K562 (cell line): ENCODE results near the gene ZNF740.

Experiments
- CTCF ChIP-seq, 3 experiments: IDR thresholded peaks in 2 of 3; conservative IDR thresholded peaks in 1 of 3; 2 replicates each; pipeline ENCODE4 v1.5.1; 2011 to 2012; ENCODE audit warnings: low read length in 3 of 3, mild to moderate bottlenecking in 3 of 3, control low read depth in 2 of 3, improper control_type of control experiment in 1 of 3, inconsistent platforms in 1 of 3, low read depth in 1 of 3, mixed read lengths in 1 of 3, moderate library complexity in 1 of 3; ENCODE audit not compliant: insufficient read depth in 2 of 3
- TSC22D4 ChIP-seq: fragments of 450-650 bp; IDR thresholded peaks from 2 replicates; pipeline ENCODE4 v1.6.1; 2016; ENCODE audit warnings: missing genetic modification characterization, missing biosample characterization, control low read depth
- ZNF57 ChIP-seq: fragments of 450-650 bp; formaldehyde crosslinking; IDR thresholded peaks from 2 replicates; pipeline ENCODE4 v1.4.0; 2020; ENCODE audit warnings: mild to moderate bottlenecking, moderate library complexity

- TF ChIP-seq TSC22D4 (tag) (no peak), ZNF57 (CRISPR knock-in tag) (no peak), CTCF (IDR thresholded peaks at IDR 0.05 in 2 of 3, conservative IDR thresholded peaks at IDR 0.05 in 1 of 3; ENCODE audit: insufficient read depth in 2 of 3, low read depth in 1 of 3, low read length in 3 of 3) (no peak)
Observed at GRCh38 chr12:53184828-53185227, 4.3 kb downstream of the ZNF740 start.
